Stimulated activated CD8-positive, alpha-beta memory T cell treated with anti-CD3 and anti-CD28 coated beads, Interleukin-7, amount 100 ng/mL, for 48 hours (primary cell): Measurements from ENCODE around the gene MAGI2.

Source experiments
- DNase-seq, 2 donors: peaks; one replicate each; pipeline ENCODE4 v3.0.0-alpha.2; 2020; ENCODE audit warnings: low read depth in 1 of 2; ENCODE audit errors: extremely low read depth in 1 of 2

The MAGI2 gene

DNA sequence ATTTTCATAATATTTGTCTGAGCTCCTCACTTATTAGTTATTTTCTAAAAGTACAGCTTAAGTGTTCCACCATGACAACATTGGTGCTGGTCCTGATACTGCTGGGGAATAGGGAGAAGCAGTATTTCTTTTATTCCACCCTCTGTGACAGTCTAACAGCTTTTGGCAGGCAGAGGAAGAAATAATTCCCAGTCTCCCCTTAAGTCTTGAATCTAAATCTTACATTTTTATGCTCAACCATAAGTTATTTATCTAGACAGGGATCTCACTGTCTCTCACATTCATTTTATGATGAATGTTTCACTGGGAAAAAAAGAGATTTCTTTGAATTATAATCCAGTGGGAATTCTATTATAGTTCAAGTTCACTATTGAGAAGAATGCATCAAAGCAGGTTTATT lies 71.5 kb downstream of the MAGI2 start:
- no peak for DNase-seq

DNA sequence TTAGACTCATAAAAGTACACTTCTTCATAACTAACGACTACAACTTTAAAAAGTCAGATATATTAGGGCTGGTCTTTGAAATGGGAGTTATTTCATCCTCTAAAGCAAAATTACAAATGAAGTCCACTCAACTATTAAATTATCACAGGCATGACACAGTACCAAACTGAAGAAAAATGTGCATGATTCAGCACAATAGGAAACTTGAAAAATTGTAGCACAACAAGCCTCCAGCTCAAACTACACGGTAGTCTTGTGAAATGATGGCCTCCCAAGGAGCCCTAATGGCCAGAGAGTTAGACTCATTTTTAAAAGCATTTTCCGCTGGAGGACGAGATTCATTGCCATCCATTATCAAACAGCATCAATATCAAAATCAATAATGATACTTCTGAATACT lies 76.4 kb downstream of the MAGI2 start:
- no peak for DNase-seq

DNA sequence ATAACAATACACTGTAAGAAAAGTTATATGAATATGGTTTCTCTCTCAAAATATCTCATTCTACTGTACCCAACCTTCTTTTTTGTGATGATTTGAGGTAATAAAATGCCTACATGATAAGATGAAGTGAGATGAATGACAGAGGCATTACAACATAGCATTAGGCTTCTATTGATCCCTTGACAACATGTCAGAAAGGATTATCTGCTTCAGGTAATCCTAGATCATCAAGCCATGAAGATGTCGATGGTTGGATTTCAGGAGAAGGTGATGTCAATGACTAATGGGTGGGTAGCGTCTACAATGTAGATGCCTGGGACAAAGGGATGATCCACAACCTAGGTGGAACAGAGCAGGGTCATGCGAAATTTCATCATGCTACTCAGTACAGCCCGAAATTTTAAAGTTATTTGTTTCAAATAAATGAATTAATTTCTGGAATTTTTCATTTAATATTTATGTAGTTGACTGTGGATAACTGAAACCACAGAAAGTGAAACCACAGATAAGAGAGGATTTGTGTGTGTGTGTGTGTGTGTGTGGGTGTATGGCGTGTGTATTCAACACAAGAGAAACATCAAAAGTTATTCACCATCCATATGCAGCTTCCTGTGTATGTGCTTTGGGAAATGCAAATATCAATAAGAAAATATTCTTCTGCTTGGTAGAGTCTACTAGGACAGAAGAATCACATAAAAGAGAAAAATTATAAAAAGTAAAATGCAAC lies 77.0 kb downstream of the MAGI2 start:
- no peak for DNase-seq

DNA sequence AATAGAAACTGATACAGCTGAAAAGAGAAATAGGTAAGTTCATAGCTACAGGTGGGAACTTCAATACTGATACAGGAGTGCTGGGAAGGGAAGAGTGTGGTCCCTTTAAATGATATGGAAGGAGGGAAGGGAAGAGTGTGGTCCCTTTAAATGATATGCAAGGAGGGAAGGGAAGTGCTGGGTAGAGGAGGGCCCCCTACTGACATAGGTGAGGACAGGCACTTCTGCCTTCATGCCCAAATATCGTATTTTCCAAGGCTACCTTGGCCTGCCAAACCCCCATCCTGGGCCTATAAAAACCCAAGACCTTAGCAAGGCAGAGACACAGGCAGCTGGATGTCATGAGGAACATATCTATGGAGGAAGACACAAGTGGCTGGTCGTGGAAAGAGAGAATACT lies 92.3 kb downstream of the MAGI2 start:
- DNase-seq = no peak

DNA sequence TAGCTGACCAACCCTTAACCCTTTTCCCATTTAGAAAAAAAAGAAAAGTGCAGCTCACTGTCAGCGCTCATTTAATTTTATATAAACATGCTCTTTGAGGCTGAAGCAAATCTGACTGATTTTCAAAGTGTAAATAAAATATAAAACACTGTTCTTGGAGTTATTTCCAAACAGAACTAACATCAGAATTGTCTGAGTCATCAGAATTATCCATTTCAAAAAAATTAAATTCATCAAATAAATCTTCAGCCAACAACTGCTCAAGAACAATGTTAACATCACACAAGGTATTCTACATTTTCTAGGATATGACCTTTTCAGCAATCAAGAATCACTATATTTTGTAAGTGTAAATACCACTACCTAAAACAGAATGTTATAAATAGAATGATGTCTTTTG lies 93.6 kb downstream of the MAGI2 start:
- no peak for DNase-seq

DNA sequence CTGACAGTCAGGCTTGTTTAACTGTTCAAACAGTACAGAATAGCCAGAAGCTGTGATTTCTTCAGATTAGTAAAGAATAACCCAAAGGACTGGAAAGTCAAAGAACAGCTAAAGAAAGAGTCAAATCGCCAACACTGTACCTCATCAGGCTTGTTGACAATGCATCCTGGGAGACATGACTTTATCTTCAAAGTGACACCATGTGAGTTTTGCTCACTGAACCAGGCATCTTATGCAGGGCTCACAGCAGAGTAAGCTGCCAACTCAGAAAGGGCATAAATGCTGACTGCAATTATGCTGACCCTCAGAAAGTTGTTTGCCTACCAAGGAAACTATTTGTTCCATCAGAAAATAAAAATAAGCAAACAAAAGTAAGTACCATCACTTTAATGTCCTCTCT lies 96.4 kb downstream of the MAGI2 start:
- no peak for DNase-seq

DNA sequence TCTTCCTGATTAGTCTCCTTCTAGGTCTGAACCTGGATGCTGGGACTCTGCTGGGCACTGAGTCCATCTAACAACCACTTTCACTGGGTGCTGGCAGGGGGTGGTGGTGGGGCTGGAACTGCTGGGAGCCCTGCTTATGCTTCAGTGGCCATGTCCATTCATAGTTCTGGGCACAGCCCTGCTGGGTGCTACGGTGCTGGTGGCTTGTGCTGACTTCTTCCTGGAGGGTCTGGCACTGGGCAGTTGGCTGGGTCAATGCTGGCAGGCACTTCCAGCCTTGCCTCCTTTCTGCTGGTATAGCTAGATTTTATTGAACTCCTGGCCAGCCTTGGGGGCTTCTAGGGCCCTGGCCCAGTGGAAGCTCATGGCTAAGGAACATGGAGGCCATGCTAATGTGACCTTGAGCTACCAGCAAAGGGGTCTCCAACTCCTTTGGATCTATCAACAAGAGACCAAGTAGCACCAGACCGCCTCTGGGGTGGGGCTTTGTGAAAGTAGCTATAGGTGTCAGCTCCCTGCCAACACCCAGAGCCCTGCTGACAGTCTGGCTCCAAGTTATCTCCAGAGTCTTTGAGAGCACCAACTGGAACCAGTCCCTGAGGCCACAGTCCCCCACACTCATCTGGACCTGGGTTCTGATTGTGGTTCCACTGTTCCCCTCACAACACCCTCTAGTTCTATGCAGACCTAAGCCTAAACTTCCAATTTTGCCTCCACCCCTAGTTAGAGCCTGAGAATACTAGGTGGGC lies 99.6 kb downstream of the MAGI2 start:
- no peak for DNase-seq

DNA sequence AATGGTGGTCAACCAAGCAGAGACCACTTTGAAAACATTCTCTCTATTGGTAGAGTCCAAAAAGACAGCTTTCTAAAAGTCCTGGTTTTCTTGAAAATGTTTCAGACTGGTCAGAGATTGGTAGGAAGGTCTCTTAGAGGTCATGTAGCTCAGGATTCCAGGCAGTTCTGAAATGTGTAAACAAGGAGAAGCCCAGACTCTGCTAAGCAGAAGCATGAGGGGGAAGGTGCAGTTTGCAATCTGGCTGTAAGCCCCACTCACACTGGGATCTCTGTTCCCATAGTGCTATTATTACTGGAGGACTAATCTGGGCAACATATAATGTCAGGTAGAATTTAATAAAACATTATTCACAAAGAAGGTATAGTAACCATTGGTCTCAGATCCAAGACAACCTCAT lies 101.1 kb downstream of the MAGI2 start:
- DNase-seq = no peak

DNA sequence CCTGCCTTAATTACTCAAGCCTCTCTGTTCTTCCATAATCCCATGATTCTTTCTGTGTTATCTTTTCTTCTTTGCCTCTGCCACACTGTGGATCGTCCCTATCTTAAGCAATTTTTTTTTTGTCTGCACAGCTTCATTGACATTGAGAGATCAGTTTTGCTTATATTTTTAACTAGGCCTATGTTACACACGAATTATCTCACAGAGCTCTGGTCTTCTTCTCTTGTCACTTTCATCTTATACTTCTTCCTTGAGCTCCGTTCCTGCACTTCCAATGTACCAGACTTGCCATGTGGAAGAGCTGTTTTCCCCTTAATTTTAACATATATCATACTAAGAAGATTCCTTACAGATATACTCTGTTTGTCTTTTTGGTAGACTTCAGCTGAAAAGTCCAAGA lies 106.1 kb downstream of the MAGI2 start:
- no peak for DNase-seq

DNA sequence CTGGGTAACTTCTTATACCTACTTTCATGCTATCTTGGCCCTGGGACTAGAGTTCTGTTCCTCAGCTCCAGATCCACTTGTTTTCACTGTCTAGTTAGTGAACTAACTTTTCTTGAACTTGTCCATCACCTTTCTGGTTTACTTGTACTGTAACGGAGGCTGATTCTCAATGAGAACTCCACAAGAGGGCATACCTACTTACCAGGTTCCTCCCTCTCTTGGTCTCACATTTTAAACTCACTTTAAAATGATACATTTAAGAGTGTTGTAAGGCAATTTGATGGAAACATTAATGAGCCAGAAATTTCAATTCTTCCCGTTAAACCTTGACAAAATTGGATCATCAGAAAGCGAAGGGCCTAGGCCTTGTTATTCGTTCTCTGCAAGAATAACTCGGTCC lies 111.6 kb downstream of the MAGI2 start:
- DNase-seq = no peak

DNA sequence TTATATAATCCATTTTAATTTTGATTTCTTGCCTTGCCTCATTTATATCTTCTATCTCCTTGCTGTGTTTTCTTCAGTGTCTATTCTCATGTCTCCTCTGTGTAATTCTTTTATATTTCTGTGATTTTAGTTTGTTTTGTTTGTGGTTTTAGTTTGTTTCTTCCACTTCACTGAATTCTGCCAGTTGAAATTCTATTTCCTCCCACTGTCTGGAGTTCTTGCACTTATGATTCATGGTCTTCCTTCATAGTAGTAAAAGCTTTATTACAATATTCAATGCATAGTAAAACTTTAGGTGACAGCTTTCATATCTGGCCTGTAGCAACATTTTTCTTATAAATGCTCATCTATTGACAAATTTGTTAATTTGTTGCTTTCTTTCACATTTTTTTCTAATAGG lies 113.3 kb downstream of the MAGI2 start:
- no peak for DNase-seq

DNA sequence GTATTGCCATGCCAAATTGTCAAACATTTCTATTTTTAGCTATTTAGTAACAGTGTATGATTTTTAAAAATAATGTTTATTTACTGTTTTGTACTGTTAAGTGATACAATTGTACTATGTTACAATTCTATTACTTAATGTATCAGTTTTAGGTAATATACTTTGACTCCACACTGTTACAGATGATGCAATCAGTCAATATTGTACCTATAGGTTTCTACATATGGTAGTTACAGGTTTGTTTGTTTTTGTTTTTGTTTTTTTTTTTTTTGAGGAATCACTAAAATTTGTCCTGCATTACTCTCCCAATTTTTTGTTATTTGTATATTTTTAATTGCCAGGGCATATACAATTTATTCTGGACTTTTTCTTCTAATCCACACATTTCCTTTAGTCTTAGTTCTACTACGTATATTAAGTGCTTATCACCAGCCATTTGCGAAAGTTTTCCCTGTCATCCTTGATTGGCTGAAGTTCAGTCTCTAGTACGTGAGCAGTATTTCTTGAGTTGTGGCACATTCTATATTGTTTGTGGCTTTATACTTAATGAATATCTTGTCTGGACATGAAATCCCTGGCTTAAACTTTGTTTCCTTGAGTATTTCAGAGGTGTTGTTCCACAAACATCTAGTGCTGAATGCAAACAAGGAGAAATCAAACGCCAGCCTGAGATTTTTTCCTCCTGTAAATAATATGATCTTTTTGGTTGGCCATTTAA lies 114.1 kb downstream of the MAGI2 start:
- no peak for DNase-seq

DNA sequence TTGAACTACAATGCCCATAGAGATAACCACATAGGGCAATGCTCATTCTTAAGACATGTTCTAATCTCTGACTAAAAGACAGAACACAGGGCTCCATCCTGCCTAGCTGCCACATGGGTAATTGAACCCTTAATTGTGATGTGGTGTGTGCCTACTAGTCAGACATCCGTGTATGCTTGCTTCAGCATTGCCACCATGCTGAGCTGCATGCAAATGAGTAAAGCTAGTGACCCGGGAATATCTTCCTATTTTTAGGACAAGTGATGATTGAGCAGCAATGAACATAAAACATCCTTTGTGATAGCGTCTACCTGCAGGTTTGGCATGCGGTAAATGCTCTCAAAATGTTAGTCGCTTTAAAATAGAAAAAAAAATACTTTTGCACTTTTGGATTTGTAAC lies 115.8 kb downstream of the MAGI2 start:
- no peak for DNase-seq

DNA sequence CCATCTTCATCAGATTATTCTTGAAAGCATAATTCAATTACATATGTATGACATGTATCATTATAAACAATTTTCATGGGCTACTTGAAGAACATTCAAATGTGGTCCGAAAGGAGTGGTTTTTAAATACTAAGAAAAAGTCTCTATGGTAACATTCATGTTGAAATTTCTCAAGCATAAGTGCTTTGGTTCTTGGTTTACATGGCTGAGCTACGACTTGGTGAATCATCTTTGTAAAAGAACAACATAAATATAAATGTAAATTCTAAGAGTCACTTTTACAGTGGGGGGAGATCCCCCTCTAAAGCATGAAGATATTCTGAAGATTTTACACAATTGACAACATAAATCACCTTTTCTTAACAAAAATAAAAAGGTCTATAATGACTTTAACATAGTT lies 118.6 kb downstream of the MAGI2 start:
- no peak for DNase-seq

DNA sequence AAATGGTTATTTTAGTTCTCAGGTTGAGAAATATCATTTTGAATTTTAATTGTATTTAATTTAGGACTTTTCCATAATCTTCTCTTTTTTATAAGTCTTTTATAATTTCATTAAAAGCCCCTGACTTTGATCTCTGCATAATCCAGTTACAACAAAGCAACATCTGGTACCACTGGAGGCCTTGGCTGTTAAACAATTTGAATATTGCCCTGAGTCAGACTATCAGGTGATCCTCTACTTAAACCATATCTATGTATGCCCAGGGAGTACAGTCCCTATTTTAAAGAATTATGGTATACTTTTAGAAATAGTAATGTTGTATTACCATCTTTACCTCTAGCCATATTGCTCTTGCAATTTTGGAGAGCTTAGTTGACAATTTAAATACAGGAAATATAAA lies 119.1 kb downstream of the MAGI2 start:
- no peak for DNase-seq

DNA sequence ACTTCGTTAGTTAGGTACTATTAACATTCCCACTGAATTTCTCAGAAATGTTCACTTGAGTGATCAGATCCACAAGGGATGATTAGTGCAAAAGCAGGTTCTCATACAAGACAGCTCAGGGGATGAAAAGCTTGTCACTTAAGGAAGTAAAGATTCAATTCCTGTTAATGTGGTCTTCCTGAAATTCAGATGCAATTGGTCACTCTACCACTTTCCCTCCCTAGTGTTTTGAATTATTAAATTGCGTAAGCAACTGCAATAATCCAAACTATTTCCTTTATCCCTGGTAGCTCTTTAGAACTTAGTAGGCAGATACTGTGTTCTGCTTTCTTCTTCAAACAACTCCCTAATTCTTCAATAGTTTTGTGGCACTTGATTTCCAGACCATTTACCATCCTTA lies 121.4 kb downstream of the MAGI2 start:
- no peak for DNase-seq

DNA sequence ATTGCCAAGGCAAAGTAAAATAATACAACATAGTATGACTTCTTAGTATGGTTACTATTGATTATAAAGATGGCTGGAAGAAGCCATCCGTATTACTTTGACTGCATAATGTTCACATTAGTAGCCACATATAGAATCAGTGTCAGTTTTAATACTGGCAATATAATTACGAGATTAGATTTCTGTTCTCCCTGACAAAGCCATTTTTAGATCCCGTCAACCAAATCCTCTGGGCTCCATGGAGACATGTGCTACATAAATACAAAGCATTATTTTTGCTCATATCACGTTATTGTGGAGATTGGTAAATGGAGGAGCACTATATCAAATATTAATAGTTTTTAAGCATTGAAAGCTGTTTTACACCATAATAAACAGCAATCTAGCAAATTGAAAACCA lies 124.0 kb downstream of the MAGI2 start:
- DNase-seq = no peak

DNA sequence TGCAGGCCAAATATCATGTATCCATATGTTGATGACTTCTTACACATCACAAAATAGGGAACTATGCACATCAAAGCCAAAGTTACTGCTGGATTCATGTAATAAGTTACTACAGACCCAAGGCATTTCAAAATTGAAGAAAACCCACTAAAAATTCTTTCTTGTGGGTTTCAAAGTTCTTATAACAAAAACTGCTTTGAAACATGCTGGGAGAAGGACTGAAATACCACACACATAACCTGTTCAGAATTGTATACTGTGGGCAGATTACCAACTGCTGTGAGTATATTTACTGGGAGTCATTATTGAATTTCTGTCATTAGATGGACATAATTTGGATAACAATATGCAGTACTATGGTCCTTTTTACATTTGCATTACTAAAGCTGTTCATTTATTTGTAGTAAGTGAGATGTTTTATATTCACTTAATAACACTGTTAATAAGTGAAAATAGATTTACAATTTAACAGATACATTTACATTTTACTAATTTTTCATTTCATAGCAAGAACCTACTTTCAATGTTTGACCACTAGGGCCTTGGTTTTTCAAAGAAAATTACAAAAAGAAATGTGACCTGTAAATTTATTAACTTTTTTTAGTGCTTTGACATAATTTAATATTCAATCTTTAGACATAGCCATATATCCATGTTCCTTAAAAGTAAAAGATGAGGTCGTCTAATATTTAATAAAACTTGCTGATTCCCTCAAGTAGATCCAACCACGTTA lies 132.6 kb downstream of the MAGI2 start:
- no peak for DNase-seq

DNA sequence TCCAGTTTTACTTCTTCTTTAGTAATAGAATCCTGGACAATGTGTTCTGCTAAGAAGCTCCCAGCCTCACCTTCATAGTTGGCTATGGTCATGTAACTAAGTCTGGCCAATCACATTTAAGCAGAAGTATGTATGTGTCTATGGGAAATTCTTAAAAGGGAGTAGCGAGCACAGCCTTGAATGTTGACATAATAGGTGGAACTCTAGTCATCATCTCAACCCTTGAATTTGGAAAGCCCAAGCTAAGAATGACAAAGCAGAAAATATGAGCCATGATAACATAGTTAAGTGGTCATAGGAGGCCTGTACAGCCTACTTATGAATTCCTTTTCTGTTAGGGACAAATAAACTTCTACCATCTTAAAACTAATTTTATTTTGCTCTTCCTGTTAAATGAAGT lies 134.1 kb downstream of the MAGI2 start:
- no peak for DNase-seq

DNA sequence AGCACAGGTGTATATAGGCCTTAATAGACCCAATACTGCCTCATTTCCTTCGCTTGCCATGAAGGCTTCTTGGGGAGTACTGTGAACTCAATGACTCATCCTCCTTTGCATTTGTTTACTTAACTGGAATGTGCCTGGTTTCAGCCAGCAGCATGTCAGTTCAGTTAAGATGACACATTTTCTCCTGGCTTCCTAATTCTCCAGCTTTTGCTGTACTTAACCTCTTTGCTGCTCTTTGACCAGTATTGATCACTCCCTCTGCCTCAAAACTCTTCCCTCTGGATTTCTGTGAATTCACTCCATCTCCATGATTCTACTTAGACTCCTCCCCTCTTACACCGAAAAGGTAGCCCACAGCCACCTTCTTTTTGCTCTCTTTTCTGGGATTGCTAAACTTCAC lies 135.7 kb downstream of the MAGI2 start:
- no peak for DNase-seq

DNA sequence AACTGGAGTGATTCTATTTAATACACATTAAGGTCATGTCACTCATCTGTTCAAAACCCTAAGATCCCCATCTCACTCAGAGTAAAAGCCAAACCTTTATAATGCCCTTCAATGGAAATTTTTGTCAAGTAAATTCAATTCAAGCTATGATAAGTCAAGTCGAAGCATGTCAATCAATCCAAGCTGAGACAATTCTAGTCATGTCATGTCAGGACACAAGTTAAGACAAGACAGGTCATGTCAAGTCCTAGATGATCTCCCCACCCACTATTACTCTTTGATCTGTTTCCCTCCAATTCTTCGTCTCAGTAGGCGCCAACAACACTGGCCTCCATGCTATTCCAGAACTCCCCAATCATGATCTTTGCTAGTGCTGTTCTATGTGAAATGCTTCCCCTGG lies 141.4 kb downstream of the MAGI2 start:
- DNase-seq = no peak
